G401.6 (cell line): Measurements from ENCODE around the gene ROBO1.

Experiments used
- FAIRE-seq: peaks from 2 replicates; lab custom pipeline; 2012; peaks lifted over from hg19 to GRCh38; lab: Jason Lieb, UNC

Gene ROBO1

DNA sequence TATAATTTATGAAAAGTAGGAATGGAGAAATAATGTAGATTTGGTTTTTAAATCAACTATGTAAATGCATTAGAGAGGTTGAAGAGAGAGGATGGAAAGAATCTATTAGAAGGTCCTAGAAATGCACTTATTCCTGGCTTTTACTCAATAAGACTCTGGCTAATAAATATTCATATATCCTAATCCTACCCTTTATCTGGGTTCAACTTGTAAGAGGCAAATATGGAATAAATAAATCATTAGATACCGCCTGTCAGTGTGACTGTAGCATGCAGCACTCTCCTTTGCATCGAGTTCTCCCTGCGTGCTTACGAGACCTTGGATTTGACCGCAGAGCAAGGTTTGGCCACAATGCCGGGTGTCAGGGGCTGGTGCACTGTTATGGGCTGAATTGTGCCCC is 1156.5 kb downstream of the ROBO1 start:
- no peak for FAIRE-seq

DNA sequence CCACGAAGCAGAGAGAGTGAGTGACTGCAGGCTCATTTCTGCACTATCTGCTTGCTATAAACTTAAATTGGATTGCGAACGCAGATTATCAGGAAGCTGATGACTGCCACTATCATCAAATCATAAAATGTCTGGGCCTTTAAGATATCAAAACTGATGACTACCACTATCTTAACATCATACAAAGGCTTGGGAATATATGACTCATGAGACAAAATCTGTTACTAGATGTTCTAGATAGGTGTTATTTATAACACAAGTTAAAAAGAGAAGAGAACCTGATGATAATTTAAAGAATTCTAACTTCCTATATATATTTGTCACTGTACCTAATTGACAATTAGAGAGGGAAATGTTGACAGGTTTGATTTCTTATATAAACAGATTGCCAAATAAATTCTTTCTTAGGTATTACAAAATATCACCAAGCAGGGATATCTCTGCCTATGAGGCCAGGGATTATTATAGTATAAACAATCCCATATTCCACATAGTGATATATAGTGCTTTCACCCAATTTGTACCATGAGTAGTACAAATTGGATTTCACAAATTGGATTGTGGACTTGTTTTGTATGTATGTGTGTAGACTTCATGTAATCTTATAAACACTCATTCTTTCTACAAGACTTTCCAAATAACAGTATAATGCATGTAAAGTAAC is 1157.2 kb downstream of the ROBO1 start:
- FAIRE-seq = no peak

DNA sequence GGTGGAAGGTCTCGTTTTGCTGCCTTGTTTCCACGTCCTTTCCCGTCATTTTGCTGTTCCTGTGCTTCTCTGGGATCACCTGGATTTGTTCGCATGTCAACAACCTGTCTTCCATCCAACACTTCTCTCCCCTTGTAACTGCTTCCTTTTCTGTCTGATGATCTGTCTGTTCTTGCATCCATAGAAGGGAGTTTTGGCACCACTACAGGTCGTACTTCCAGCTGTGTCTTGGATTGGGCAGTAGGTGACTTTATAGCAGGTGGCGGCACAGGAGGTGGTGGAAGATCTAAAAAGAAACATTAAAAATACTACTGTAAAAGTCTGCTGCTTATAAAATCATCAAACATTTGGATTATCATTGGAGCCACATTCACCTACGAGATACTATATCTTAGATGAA is 1161.0 kb downstream of the ROBO1 start:
- no peak for FAIRE-seq

DNA sequence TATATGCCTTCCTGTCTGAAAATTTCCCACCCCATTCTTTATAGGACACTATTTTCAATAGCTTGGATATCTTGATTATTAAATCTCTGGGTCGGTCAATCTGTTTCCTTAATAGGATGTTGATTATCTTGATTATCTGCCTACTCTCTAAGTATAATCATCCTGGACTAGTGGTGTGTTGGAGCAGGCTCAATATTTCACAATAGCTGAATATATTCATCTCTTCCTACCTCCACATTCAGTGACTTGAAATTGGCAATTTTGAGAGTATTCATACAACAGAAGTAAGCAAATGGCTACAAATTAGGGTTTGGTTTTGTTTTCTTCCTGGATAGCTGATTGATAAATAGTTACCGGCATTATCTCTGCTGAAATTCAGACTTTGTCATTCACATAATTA is 1162.6 kb downstream of the ROBO1 start:
- FAIRE-seq = no peak

- no peak for FAIRE-seq
Measured at GRCh38 chr3:78604341-78604740, 1163.5 kb downstream of the ROBO1 start.

DNA sequence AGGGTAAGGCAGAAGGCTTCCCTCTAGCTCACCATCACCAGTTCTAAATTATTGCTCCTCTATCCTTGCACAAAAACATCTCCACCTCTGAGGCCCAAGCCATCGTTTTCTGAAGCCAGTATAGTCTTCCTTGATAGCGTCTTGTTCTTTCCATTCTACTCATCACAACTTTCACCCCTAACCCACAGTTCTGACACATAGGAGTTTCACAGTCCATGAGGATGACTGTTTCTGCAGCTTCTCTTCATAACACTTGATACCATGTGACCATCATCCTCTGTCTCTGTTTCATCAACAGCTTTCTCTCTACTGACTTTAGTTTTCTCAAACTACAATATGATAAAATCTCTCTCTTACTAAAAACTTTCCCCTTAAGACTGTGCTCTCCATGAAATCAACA is 1166.5 kb downstream of the ROBO1 start:
- FAIRE-seq = no peak

DNA sequence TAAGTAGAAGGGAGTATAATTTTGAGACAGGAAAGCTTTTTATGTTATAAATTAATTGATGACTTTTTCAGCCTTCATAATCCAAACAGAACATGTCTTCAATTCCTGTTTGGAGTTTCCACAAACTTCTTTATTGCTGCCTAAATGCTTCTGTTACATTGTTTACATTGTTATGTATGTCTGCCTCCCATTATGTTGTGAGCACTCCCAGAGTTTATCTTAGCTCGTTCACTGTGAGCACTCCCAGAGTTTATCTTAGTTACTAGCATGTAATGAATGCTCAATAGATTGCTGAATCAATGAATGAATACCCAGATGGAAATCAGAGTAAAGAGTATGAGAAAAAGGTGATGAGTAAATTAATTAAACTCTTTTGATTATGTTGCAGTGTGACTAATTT is 1178.0 kb downstream of the ROBO1 start:
- no peak for FAIRE-seq

DNA sequence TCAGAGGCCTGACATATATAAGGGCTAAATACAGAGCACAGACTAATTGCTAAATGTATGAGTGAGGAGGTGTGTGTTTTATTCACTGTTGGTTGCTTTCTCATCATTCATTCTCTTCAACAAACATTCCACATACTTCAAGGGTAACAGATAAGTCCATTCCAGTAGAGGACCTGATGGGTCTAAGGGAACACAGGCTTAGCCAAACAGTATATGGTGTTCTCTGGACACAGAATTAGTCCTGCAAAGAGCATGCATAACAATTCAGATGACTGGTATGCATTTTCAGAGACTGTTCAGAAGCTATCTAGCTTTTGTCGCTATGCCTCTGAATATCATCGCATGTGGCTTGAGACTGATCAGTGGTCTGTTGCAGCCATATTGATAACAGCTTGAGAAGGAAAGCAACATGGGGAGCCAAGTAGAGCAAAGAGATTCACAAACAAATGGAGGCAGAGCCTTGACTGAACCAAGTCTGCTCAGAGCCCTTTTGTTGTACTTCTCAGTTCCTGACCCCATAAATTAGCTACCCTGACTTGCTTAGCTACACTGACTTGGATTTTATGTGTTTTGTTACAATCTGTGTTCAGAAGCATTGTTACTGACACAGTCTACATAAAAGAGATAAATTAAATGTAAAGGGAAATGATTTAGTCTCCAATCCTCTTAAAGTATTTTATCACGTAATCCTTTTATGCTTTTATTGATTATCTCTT is 1178.7 kb downstream of the ROBO1 start:
- FAIRE-seq = no peak

DNA sequence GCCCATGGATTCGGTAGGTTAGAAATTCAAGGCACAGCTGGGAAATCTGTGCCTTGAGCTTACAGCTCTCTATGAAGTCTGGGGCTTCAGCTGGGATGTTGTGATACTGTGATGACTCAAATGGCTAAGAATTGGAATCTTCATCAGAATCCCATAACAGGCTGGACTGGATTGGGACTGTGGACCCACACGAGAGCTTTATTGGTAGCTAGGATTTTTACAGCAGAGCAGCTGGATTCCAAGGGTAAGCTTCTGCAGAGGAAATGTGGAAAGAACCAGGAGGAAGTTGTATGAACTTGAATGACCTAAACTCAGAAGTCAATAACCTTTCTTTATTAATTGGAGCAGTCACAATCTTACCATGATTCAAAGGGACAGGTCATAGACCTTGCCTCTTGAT is 1187.1 kb downstream of the ROBO1 start:
- FAIRE-seq = no peak

DNA sequence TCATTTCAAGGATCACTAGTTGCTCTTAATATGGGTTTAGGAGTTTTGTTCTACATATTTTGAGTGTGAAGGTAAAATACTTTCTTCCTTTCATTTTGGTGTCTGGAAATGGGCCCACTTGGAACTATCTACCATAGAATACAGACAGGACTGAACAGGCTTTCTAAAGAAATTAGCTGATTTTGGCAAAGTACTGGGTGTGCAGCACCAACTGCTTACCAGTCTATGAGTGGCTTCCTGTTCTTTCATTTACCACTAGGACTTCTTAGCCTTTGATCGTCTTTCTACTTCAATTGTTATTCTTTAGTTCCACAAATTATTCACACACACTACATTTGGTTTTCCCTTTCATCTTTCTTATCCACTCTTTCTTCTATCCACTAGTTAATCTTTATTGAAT is 1196.3 kb downstream of the ROBO1 start:
- no peak for FAIRE-seq

GRCh38 chr3:78570496-78570895 is 1197.3 kb downstream of the ROBO1 start:
- FAIRE-seq = no peak

- no peak for FAIRE-seq
Measured at GRCh38 chr3:78569804-78570203, 1198.0 kb downstream of the ROBO1 start.

- FAIRE-seq = no peak
Measured at GRCh38 chr3:78565712-78566111, 1202.1 kb downstream of the ROBO1 start.

DNA sequence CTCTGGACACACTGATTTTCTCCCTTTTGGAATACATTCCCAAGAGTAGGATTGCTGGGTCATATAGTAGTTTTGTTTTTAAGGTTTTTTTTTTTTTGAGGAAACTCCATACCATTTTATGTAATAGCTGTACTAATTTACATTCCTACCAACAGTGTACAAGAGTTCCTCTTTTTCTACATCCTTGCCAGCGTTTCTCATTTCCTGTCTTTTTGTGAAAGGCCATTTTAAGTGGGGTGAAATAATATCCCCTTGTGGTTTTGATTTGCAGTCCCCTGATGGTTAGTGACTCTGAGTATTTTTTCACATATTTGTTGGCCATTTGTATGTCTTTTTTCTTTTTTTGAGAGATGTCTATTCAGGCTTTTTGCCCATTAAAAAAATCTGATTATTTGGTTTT is 1205.5 kb downstream of the ROBO1 start:
- FAIRE-seq = no peak
